Activated naive CD8-positive, alpha-beta T cell treated with anti-CD3 and anti-CD28 coated beads, Interleukin-2, amount 50 U/mL, for 16 hours (primary cell): ENCODE data around the gene IL37.

Source experiments
- DNase-seq: peaks from one replicate; pipeline ENCODE4 v3.0.0-alpha.2; 2020; ENCODE audit warnings: low read depth, low spot score

IL37 gene

GRCh38 chr2:112910865-112911264, at the start of gene IL37:
IL37 (plus strand) TSS chr2:112911165; CDS start chr2:112913013, 1,848 bp downstream.
- no peak for DNase-seq

DNA sequence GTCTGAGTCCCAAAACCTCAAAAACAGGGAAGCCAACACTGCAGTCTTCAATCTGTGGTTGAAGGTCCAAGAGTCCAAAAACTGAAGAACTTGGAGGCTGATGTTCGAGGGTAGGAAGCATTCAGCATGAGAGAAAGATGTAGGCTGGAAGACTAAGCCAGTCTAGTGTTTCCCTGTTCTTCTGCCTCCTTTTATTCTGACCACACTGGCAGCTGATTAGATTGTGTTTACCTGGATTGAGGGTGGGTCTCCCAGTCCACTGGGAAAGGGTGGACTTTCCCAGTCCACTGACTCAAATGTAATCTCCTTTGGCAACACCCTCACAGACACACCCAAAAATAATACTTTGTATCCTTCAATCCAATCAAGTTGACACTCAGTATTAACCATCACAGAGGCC, 46.9 kb upstream of the IL37 start:
- DNase-seq = no peak

DNA sequence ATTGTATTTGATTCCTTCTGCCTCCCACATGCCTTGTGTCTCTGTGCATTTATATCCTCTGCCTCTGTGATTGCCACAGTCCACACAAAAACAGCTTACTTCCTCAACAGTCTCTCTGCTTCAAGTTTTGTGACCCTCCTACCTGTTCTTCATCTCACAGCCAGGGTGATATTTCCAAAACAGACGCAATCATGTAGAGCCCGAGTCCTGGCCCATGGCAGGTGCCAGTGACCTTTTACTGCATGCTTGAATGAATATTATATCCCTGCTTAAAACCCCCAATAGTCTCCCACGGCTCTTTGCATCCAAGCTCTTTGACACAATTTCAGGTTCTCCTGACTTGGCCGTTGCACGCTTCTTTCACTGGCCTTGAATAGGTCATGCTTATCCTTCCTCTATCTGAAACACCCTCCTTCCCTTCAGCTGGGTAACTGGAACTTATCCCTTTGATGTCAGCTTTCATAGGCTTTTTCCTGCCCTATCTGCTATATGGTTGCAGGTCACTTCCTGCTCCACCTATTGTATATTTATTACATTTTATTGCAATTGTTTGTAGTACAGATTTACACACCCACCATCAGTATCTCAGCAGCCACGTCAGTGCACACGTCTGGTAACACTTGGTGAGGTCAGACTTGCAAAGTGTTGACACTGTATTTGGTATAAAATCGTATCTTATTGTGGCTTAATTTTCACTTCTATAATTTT, 44.7 kb upstream of the IL37 start:
- DNase-seq = no peak

- no peak for DNase-seq
Observed at GRCh38 chr2:112867701-112868631, 43.0 kb upstream of the IL37 start.

GRCh38 chr2:112869258-112869842, 41.6 kb upstream of the IL37 start:
- DNase-seq = no peak

GRCh38 chr2:112870841-112871835, 39.8 kb upstream of the IL37 start:
- DNase-seq = no peak

DNA sequence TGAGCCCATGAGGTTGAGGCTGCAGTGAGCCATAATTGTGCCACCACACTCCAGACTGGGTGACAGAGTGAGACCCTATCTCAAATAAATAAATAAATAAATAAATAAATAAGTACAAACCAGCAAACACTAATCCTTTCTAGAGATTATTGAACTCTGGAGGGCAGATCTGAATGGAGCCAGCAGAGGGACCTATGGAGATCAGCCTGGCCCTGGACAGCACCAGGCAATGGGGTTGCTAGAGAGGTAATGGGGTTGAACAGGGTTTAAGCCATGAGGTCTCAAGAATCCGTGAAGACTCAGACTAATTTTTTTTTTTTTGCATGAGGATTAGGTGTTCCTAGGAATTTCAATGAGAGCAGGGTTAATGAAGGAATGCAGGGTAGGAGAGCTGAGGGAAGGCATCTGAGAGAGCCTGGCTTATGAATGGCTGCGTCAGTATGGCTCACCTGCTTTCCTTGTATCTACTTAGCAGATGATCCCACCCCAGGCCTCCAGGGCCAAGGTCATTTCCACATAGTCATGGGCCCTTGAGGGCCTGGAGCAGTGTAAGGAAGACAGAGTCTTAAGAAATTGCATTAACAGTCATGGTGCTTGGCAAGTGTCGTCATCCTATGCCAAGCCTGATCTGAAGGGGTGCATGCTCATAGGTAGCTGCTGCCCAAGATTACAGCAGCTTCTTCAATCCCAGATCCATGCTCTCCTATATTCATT, 34.6 kb upstream of the IL37 start:
- DNase-seq = no peak

GRCh38 chr2:112876971-112877361, 34.0 kb upstream of the IL37 start:
- no peak for DNase-seq

DNA sequence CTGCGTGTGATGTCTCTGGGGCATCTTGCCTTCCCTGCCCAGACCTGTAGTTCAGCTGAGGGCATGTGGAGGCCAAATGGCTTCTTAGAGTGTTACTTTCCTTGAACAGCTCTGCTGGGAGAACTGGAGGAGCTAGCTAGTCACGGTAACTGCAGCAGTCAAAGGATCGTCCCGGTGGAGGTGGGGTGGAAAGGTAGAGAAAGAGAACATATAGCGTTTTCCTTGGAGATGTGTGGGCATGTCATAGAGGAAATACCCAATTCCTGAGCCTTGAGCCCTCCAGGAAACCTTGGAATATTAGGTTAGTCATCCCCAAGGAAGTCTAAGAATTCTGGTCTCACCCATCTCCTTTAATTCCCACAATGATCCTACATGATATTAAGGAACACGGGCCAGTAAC, 33.5 kb upstream of the IL37 start:
- no peak for DNase-seq

DNA sequence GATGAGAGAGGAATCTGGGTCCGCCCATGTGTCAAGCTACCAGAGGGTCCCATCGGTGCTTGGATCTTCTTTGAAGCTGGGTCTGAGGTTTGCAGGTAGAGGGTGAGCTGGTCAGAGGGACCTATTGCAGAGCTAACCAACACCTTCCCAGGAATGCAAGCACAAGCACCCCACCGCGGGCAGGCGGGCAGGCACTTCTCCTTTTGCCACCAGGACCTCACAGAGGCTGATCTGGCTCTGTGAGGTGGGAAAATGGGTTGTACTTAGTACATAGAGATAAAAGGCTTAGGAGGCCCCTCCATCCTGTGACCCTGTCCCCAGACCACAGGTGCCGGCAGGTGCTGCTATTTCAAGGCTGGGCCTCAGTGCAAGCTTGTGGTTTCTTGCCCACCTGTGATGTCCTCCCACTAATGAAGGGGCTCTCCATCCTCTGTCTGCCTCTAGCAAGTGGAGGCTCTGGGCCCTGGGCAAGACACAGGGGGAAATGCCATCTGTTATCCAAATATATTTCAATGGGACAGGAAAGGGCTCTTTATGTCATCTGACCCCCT, 31.4 kb upstream of the IL37 start:
- DNase-seq = no peak

- no peak for DNase-seq
Observed at GRCh38 chr2:112880091-112880531, 30.9 kb upstream of the IL37 start.

DNA sequence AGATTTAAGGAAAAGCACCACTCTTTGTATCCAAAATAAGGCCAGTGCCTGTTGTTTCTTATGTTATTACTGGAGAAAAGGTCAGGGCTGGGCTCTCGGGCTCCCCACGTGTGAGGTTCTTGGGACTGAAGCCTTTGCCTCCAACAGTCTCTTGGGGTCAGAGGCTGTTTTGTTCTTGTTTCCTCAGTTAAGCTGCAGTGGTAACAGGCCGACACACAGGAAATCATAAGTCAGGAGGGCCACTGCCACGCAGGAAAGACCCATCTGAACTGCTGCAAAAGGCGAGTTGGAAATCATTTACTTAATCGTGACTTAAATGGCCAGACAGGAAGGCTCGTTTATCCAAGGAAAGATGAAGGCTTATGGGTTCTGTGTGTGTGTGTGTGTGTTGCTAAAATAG, 30.3 kb upstream of the IL37 start:
- no peak for DNase-seq

DNA sequence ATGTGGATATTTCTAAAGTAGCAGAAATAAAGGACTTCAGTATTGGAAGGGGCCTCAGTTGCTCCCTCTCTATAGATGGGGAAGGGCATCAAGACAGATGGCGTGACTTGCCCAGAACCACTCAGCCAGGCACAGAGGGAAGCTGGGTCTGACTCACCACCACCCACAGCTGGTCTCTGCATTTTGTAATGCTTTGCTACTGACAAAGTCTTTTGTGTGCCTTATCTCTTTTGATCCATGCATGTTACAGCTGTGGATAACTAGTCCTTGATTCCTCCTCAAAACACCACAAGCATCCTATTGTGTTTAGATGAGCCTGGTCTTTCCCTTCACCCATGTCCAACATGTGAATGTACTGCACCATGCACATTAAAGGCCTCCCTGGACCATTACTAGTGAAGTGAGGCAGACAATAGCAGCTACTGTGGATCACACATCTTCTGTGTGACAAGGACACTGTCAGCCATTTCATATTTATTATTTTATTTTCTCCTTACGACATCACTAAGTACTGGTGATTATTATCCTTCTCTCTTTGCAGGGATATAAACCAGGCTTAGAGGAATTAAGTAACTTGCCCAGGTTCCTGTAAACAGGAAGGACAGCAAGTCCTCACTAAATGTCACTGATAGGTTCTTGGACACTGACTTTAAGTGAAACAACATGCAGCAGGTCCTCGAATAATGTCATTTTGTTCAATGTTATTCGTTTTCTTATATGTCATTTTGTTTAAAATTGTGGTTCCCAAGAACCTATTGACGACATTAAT, 29.6 kb upstream of the IL37 start:
- DNase-seq = no peak

GRCh38 chr2:112883669-112884068, 27.3 kb upstream of the IL37 start:
- no peak for DNase-seq

DNA sequence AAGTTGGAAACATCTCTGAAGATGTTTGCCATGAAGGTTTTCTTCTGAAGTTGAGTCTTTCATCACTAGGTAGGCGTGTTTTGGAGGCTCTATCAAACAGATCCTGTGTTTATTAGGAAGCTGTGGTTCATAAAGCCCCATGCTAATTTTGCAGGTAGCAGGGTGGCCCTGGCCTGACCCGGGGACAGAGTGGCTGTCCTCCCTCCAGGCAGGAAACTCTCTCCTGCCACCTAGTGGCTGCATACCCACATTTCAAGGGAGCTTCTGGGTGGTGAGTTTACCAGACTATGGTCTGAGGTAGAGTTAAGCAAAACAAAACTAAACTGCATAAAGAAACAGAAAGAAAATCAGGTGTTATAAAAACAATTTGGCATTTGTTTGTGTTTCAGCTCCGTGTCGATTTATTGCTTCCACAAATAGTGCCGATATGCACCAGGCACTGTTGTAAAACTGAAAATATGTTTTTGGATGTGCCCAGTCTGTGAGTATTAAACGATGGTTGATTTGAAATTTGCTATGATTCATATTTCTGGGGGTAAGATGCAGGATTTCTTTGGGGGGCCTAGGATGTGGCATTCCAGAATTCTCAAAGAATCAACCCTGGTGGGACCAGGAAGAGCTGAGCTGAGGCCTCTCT, 26.0 kb upstream of the IL37 start:
- DNase-seq = peak; percentile 30

- DNase-seq = no peak
Observed at GRCh38 chr2:112885506-112885902, 25.5 kb upstream of the IL37 start.

GRCh38 chr2:112886291-112886690, 24.7 kb upstream of the IL37 start:
- DNase-seq = no peak

- no peak for DNase-seq
Observed at GRCh38 chr2:112887964-112888749, 22.8 kb upstream of the IL37 start.
